HG03139 (cell line): ENCODE measurements around the gene UBXN10.

ENCODE experiments used
- ATAC-seq: cut with Tn5 transposase; IDR thresholded peaks from one replicate; pipeline ENCODE4 v1.9.1; 2021; ENCODE audit not compliant: unreplicated experiment

UBXN10 gene

GRCh38 chr1:20151906-20152598 is 33.8 kb upstream of the UBXN10 start:
- ATAC-seq, result no peak

- ATAC-seq, result no peak
Measured at GRCh38 chr1:20152599-20152930, 33.3 kb upstream of the UBXN10 start.

GRCh38 chr1:20153000-20153418 is 32.9 kb upstream of the UBXN10 start:
- ATAC-seq, result no peak

GRCh38 chr1:20154301-20154831 is 31.5 kb upstream of the UBXN10 start:
- no peak for ATAC-seq

GRCh38 chr1:20158358-20159070 is 27.4 kb upstream of the UBXN10 start:
- no peak for ATAC-seq

- ATAC-seq, result no peak
Measured at GRCh38 chr1:20160034-20160433, 25.9 kb upstream of the UBXN10 start.

- ATAC-seq, result no peak
Measured at GRCh38 chr1:20164694-20165202, 21.1 kb upstream of the UBXN10 start.

GRCh38 chr1:20165522-20165951 is 20.4 kb upstream of the UBXN10 start:
- no peak for ATAC-seq

- no peak for ATAC-seq
Measured at GRCh38 chr1:20166051-20166450, 19.8 kb upstream of the UBXN10 start.

GRCh38 chr1:20167126-20167525 is 18.8 kb upstream of the UBXN10 start:
- no peak for ATAC-seq

- no peak for ATAC-seq
Measured at GRCh38 chr1:20168564-20169491, 17.1 kb upstream of the UBXN10 start.

- ATAC-seq, result no peak
Measured at GRCh38 chr1:20169932-20170331, 16.0 kb upstream of the UBXN10 start.

GRCh38 chr1:20172033-20172590 is 13.8 kb upstream of the UBXN10 start:
- ATAC-seq, result no peak

- no peak for ATAC-seq
Measured at GRCh38 chr1:20174937-20175666, 10.8 kb upstream of the UBXN10 start.

- ATAC-seq, result no peak
Measured at GRCh38 chr1:20178634-20179370, 7.1 kb upstream of the UBXN10 start.

GRCh38 chr1:20179371-20180128 is 6.3 kb upstream of the UBXN10 start:
- no peak for ATAC-seq

GRCh38 chr1:20180129-20180843 is 5.6 kb upstream of the UBXN10 start:
- no peak for ATAC-seq

- ATAC-seq, result no peak
Measured at GRCh38 chr1:20180844-20181207, 5.1 kb upstream of the UBXN10 start.
